ENCODE data around the gene SPAG7.

Gene SPAG7

GRCh38 chr17:4939546-4939795 lies 28.1 kb downstream of the SPAG7 start:
- Histone ChIP-seq H3K27me3 (ENCODE audit: insufficient read depth, low read depth, severe bottlenecking) (no peaks in the 10 kb centered on the region), H3K27ac (peak overlapping the region; percentile 97), H3K36me3 (peaks cover 47% of the 10 kb centered on the region), H3K9me3 (ENCODE audit: severe bottlenecking) (no peaks in the 10 kb centered on the region), H3K4me3 (ENCODE audit: low read depth, low read length) (peak overlapping the region; percentile 95)
- DNase-seq = no peak
- no peak for TF ChIP-seq CTCF (IDR thresholded peaks at IDR 0.05; ENCODE audit: low read depth, low read length)

- Histone ChIP-seq H3K27ac (peak overlapping the region; percentile 97), H3K4me3 (ENCODE audit: low read depth, low read length) (peak overlapping the region; percentile 95), H3K36me3 (peaks cover 42% of the 10 kb centered on the region), H3K9me3 (ENCODE audit: severe bottlenecking) (no peaks in the 10 kb centered on the region), H3K27me3 (ENCODE audit: insufficient read depth, low read depth, severe bottlenecking) (no peaks in the 10 kb centered on the region)
- no peak for DNase-seq
- no peak for TF ChIP-seq CTCF (IDR thresholded peaks at IDR 0.05; ENCODE audit: low read depth, low read length)
Measured at GRCh38 chr17:4938688-4939545, 28.7 kb downstream of the SPAG7 start.

- no peak for TF ChIP-seq CTCF (IDR thresholded peaks at IDR 0.05; ENCODE audit: low read depth, low read length)
- DNase-seq = no peak
- Histone ChIP-seq H3K9me3 (ENCODE audit: severe bottlenecking) (no peaks in the 10 kb centered on the region), H3K27me3 (ENCODE audit: insufficient read depth, low read depth, severe bottlenecking) (no peaks in the 10 kb centered on the region), H3K36me3 (peaks cover 33% of the 10 kb centered on the region), H3K4me3 (ENCODE audit: low read depth, low read length) (no peak overlapping the region), H3K27ac (no peak overlapping the region)
Measured at GRCh38 chr17:4938069-4938491, 29.5 kb downstream of the SPAG7 start.

- no peak for TF ChIP-seq CTCF (IDR thresholded peaks at IDR 0.05; ENCODE audit: low read depth, low read length)
- no peak overlapping the region for H3K4me3 ChIP-seq (ENCODE audit: low read depth, low read length)
- no peak overlapping the region for H3K27ac ChIP-seq
- no peaks in the 10 kb centered on the region for H3K9me3 ChIP-seq (ENCODE audit: severe bottlenecking)
- H3K36me3 ChIP-seq = peaks cover 28% of the 10 kb centered on the region
- DNase-seq = no peak
- H3K27me3 ChIP-seq (ENCODE audit: insufficient read depth, low read depth, severe bottlenecking) = no peaks in the 10 kb centered on the region
Measured at GRCh38 chr17:4937553-4937952, 30.1 kb downstream of the SPAG7 start.

GRCh38 chr17:4936436-4936835 lies 31.2 kb downstream of the SPAG7 start:
- no peak for DNase-seq
- H3K36me3 ChIP-seq = peaks cover 17% of the 10 kb centered on the region
- H3K9me3 ChIP-seq (ENCODE audit: severe bottlenecking) = no peaks in the 10 kb centered on the region
- H3K27ac ChIP-seq = no peak overlapping the region
- no peaks in the 10 kb centered on the region for H3K27me3 ChIP-seq (ENCODE audit: insufficient read depth, low read depth, severe bottlenecking)
- TF ChIP-seq CTCF (IDR thresholded peaks at IDR 0.05; ENCODE audit: low read depth, low read length) = no peak
- H3K4me3 ChIP-seq (ENCODE audit: low read depth, low read length) = no peak overlapping the region

- H3K27me3 ChIP-seq (ENCODE audit: insufficient read depth, low read depth, severe bottlenecking) = no peaks in the 10 kb centered on the region
- H3K4me3 ChIP-seq (ENCODE audit: low read depth, low read length) = no peak overlapping the region
- no peaks in the 10 kb centered on the region for H3K9me3 ChIP-seq (ENCODE audit: severe bottlenecking)
- DNase-seq = no peak
- H3K36me3 ChIP-seq = peaks cover 16% of the 10 kb centered on the region
- H3K27ac ChIP-seq = no peak overlapping the region
- TF ChIP-seq CTCF (IDR thresholded peaks at IDR 0.05; ENCODE audit: low read depth, low read length) = no peak
Measured at GRCh38 chr17:4935650-4936049, 32.0 kb downstream of the SPAG7 start.
